GM12892 (cell line): ENCODE results near the gene LCMT2.

ENCODE experiments used
- POLR2A ChIP-seq: IDR thresholded peaks from 2 replicates; pipeline ENCODE4 v1.6.1; 2011; ENCODE audit warnings: low read depth, low read length, control low read depth
- POLR2AphosphoS5 ChIP-seq: IDR thresholded peaks from 2 replicates; pipeline ENCODE4 v1.6.1; 2011; ENCODE audit warnings: low read depth, low read length, control low read depth
- TAF1 ChIP-seq: IDR thresholded peaks from 2 replicates; pipeline ENCODE4 v1.6.1; 2011; ENCODE audit warnings: low read depth, mild to moderate bottlenecking, control low read depth, low read length, borderline replicate concordance

DNA sequence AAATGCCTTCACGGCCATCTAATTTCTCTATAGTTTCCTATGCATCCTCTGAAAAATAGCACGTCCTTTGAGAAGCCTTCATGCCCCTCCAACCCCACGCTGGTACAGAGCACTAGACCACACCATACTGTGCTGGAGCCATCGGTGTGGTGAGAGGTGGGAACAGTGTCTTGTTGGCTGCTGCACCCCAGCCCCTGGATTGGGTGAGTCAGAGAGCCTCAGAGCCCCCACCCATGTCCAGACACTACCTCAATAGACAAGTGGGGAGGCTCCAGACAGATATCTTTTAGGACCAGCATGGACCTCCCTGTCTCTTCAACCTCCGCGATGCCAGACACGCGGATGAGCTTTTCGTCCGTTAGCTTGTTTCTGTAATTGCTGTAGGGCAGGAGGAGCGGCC is 51.5 kb downstream of the LCMT2 start:
- TF ChIP-seq POLR2A (no peak), TAF1 (no peak), POLR2AphosphoS5 (no peak)
